Measurements from ENCODE around the gene NR4A3. TPM values are rescaled to one million over a fixed set of nuclear protein-coding genes. Genes with fewer than 3 reads are reported as not detected.

NR4A3 gene
- polyA plus RNA-seq, 1 donor (not counting 4 experiments of a cell fraction or from before 2014, with no cell fraction given), result 0.16 TPM

- Histone ChIP-seq H2AFZ (ENCODE audit: control insufficient read depth, low read length) (no peak overlapping the region), H3K4me3 (ENCODE audit: control insufficient read depth in 2 of 3, extremely low read depth in 1 of 3, insufficient read depth in 2 of 3, low read depth in 1 of 3, low read length in 3 of 3) (no peak overlapping the region), H4K20me1 (ENCODE audit: control insufficient read depth, extremely low read depth, insufficient read depth, low read length) (no peaks in the 10 kb centered on the region), H3K36me3 (ENCODE audit: control insufficient read depth in 2 of 2, extremely low read depth in 1 of 2, insufficient read depth in 2 of 2, low read length in 2 of 2) (no peaks in the 10 kb centered on the region), H3K9me1 (ENCODE audit: control insufficient read depth, extremely low read depth, insufficient read depth, low read length) (no peaks in the 10 kb centered on the region), H3K27me3 (ENCODE audit: control insufficient read depth, extremely low read depth, insufficient read depth, low read length) (no peaks in the 10 kb centered on the region), H3K9me3 (ENCODE audit: control insufficient read depth, low read depth, low read length) (no peaks in the 10 kb centered on the region), H3K27ac (ENCODE audit: control insufficient read depth, insufficient read depth, low read length) (no peak overlapping the region), H3K4me2 (ENCODE audit: control insufficient read depth, extremely low read depth, insufficient read depth, low read depth, low read length) (no peak overlapping the region), H3K79me2 (ENCODE audit: control insufficient read depth, insufficient read depth, low read length) (no peaks in the 10 kb centered on the region), H3K4me1 (ENCODE audit: control insufficient read depth, extremely low read depth, insufficient read depth, low read length) (peaks cover 18% of the 10 kb centered on the region), H3K9ac (ENCODE audit: control insufficient read depth, extremely low read depth, insufficient read depth, low read length) (no peak overlapping the region)
- dilution Hi-C loops (cut with MboI; ENCODE audit: extremely low pct_ligation_motif_present, low sequenced_read_pairs), result no loop called here
- DNase-seq (ENCODE audit: low read depth, low spot score) (no peak), FAIRE-seq (no peak)
- TF ChIP-seq, protein P1, sequence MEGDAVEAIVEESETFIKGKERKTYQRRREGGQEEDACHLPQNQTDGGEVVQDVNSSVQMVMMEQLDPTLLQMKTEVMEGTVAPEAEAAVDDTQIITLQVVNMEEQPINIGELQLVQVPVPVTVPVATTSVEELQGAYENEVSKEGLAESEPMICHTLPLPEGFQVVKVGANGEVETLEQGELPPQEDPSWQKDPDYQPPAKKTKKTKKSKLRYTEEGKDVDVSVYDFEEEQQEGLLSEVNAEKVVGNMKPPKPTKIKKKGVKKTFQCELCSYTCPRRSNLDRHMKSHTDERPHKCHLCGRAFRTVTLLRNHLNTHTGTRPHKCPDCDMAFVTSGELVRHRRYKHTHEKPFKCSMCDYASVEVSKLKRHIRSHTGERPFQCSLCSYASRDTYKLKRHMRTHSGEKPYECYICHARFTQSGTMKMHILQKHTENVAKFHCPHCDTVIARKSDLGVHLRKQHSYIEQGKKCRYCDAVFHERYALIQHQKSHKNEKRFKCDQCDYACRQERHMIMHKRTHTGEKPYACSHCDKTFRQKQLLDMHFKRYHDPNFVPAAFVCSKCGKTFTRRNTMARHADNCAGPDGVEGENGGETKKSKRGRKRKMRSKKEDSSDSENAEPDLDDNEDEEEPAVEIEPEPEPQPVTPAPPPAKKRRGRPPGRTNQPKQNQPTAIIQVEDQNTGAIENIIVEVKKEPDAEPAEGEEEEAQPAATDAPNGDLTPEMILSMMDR (optimal IDR thresholded peaks at IDR 0.05 in 1 of 3, IDR thresholded peaks at IDR 0.05 in 1 of 3, conservative IDR thresholded peaks at IDR 0.05 in 1 of 3; ENCODE audit: extremely low read depth in 1 of 3, insufficient read depth in 2 of 3, low read length in 3 of 3), result no peak
- TF ChIP-seq EZH2 (IDR thresholded peaks at IDR 0.05; ENCODE audit: low read length), result no peak
These were observed 13.2 kb upstream of the NR4A3 start for GRCh38 chr9:99808454-99808853.

- Histone ChIP-seq H3K27ac (ENCODE audit: control insufficient read depth, insufficient read depth, low read length) (no peak overlapping the region), H3K79me2 (ENCODE audit: control insufficient read depth, insufficient read depth, low read length) (no peaks in the 10 kb centered on the region), H3K4me3 (ENCODE audit: control insufficient read depth in 2 of 3, extremely low read depth in 1 of 3, insufficient read depth in 2 of 3, low read depth in 1 of 3, low read length in 3 of 3) (no peak overlapping the region), H2AFZ (ENCODE audit: control insufficient read depth, low read length) (no peak overlapping the region), H4K20me1 (ENCODE audit: control insufficient read depth, extremely low read depth, insufficient read depth, low read length) (no peaks in the 10 kb centered on the region), H3K9me3 (ENCODE audit: control insufficient read depth, low read depth, low read length) (no peaks in the 10 kb centered on the region), H3K36me3 (ENCODE audit: control insufficient read depth in 2 of 2, extremely low read depth in 1 of 2, insufficient read depth in 2 of 2, low read length in 2 of 2) (no peaks in the 10 kb centered on the region), H3K27me3 (ENCODE audit: control insufficient read depth, extremely low read depth, insufficient read depth, low read length) (no peaks in the 10 kb centered on the region), H3K4me2 (ENCODE audit: control insufficient read depth, extremely low read depth, insufficient read depth, low read depth, low read length) (no peak overlapping the region), H3K9me1 (ENCODE audit: control insufficient read depth, extremely low read depth, insufficient read depth, low read length) (no peaks in the 10 kb centered on the region), H3K9ac (ENCODE audit: control insufficient read depth, extremely low read depth, insufficient read depth, low read length) (no peak overlapping the region), H3K4me1 (ENCODE audit: control insufficient read depth, extremely low read depth, insufficient read depth, low read length) (peaks cover 18% of the 10 kb centered on the region)
- peak; percentile 32 for FAIRE-seq
- dilution Hi-C loops (cut with MboI; ENCODE audit: extremely low pct_ligation_motif_present, low sequenced_read_pairs), result no loop called here
- no peak for DNase-seq (ENCODE audit: low read depth, low spot score)
- TF ChIP-seq, protein P1 (optimal IDR thresholded peaks at IDR 0.05 in 1 of 3, IDR thresholded peaks at IDR 0.05 in 1 of 3, conservative IDR thresholded peaks at IDR 0.05 in 1 of 3; ENCODE audit: extremely low read depth in 1 of 3, insufficient read depth in 2 of 3, low read length in 3 of 3), result no peak
- no peak for TF ChIP-seq EZH2 (IDR thresholded peaks at IDR 0.05; ENCODE audit: low read length)
These were observed 11.9 kb upstream of the NR4A3 start for GRCh38 chr9:99809586-99810319.

All from keratinocyte (primary cell).